ENCODE data around the gene HIVEP3.
"Not testable (repeated sequence)": the region's sequence is repeated elsewhere in the genome, so short reads cannot be mapped to it uniquely, and the experiment has no call there.

The HIVEP3 gene

DNA sequence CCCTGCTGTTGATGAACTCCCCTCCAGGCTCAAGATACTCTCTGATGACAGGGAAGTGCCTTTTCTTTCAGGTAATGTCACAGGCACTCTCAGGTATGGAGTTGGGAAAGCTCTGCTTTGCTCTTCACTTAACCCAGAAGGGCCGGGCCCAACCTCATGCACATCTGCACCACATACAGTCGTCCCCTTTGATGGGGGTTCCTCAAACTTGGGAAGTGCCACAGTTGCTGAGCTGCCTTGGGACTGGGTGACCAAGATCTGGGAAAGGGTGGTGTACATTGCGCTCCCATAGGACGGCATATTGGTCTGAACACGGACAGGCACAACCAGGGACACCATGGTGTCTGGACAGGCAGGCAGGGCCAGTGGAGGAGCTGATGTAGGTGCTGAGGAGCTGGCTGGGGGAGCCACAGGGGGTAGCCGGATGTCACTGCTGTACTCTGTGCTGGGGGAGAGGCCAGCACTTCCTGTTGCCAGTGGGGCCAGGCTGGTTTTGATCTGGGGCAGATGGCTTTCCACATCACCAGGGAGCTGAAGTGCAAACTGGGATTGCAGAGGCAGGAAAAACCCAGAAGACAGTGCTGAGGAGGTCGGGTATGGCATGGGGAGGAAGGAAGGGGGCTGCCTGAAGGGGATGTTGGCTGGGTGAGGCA lies 338.1 kb downstream of the HIVEP3 start:
- DNase-seq (ENCODE audit: low read depth): no peak

DNA sequence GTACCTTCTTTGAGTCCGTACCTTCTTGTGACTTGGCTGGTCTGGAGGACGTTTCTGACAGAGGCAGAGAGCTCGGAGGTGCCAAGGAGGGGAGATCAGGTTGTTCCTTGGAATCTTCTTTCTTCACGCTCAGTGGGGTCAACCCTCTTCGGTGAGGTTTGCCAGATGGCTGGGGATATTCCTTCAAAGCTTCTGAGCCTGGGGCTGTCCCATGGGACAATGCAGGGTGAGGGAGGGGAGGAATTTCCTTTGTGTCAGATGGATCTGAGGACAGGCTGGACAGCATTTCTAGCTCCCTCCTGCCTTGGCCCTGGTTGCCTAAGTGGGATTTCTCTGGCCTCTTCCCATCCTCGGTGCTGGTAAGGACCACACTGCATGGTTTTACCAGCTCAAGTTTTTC lies 338.7 kb downstream of the HIVEP3 start:
- no peak for DNase-seq (ENCODE audit: low read depth)

DNA sequence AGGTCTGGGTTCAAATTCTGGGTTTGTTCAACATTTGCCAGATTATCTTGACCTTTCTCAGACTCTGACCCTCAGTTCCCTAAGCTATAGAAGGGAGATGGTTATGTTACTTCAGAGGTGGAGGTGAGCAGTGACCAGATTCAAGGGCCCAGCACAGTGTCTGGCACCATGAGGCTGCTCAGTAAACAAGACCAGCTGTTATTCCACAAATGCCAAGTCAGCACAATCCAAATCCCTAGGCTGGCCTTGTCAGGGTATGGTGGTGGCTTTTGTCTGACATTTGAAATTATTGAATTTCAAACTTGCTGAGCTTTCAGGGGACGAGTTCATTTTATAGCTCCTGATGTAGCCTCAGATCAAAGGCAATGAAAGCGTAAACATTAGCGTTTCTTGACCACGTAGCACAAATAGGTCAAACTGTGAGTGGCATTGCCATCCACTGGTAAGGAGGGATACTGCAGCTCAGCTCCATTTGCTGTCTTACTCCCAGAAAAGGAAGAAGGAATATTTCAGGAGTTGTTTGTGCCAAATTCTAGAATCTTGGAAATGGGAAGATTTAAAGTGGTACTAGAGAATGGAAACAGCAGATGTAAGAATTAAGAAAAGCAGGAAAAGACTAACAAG lies 339.9 kb downstream of the HIVEP3 start:
- no peak for DNase-seq (ENCODE audit: low read depth)

DNA sequence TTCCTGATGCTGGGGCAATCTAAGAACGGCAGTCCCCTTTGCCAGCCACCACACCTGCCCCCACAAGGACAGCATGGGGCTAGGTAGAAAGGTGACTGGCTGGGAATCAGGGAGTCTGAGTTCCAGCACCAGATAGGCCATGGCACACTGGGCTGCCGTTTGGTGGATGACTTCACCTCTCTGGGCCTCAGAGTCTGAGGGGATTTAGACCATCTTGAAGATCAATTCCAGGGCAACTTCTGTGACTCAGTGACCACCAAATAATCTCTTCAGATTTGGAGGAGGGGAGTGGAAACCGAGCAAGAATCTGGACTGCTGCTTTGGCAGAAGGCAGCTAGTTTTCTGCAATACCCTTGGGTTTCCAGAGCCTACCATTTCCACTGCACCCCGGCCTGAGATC lies 342.1 kb downstream of the HIVEP3 start:
- DNase-seq (ENCODE audit: low read depth): no peak

DNA sequence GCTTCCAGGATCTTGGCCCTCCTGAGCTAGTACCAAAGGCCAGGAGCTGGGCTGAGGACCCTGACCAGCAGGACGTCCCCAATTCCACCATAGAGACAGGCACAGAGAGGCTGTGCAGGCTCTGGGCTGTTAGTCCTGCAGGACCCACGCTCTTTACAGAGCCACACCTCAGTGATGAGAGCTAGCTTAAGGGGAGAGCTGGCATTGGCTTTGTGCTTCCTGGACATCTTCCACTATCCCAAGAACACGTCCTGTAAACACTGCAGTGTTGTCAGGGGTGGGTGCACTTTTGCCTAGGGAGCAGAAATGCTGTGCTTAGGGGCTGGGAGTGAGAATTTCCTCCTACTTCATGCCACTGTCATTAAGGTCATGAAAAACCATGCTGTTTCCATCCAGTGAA lies 342.5 kb downstream of the HIVEP3 start:
- no peak for DNase-seq (ENCODE audit: low read depth)

DNA sequence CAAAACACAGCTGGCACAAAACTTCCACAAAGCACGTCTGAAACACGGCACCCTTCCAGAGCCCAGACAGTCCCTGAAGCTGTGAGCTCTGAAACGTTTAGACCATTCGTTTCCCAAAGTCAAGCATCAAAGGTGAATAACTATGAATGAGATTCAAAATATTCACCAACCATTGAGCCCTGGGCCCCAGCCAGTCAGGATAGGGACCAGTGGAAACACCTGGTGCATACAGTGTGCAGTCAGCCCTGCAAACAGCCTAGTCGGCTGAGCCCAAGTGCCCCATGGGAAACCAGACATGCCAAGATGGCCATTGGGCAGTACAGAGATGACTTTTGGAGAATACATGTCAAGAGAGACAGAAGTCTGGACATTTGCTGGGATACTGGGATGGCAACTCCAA lies 343.9 kb downstream of the HIVEP3 start:
- DNase-seq (ENCODE audit: low read depth): no peak

DNA sequence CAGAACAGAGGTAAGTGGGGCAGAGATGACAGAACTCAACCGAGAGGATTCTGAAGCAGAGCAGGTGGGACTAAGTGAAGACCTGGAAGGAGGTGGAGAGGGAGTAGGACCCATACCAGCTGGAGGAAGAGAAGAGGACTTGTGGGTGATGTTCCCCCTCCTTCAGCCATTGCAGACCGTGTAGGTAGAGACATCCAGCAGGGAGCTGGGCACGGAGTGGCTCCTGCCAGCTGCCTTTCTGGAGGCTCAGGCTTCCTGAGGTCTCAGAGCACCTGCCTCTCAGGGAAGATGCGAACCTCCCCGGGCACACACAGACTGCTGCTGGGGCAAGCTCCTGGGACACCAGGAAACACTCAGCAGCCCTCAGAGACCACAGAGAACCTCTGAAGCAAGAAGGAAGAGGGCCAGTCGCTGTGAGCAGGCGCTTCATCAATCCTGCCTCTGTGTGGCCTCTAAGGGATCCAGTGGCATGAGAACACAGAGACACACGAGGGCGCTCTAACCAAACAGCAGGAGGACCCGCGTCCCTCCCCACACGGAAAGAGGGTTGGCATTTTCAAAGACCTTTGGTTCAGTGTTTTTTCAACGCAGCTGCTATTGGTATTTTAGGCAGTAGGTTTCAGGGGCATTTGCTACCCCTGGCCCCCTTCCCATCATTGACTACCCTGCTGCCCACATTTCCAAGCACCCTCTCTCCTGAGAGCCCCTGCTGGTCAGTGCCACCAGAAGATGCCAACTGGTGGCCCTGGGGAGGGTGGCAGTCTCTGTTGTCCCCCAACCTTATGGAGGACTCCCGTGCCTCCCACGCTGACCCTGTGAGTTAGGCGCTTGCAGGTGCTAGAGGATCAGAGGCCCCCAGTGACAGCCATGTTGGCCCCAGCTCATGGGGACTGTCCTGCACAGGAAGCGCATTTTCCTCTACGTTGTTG lies 344.7 kb downstream of the HIVEP3 start:
- DNase-seq (ENCODE audit: low read depth): peak; percentile 56

DNA sequence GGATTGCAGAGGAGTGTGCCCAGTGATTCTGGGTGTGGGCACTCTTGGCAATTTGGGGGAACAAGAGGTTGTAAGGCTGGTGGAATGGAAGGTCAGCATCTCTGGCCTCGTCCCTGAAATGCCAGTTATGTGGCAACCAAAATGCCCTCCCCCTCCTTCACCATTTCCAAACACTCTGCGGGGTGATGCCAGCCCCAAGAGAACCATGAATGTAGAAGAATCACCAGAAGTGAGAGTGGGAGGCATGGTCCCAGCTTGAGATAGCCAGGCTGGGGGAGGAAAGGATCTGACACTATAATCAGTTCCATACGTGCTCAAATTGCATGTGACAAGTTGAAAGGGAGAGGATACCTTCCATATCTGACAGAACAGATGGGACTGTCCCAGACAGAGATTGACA lies 345.5 kb downstream of the HIVEP3 start:
- DNase-seq (ENCODE audit: low read depth): no peak

DNA sequence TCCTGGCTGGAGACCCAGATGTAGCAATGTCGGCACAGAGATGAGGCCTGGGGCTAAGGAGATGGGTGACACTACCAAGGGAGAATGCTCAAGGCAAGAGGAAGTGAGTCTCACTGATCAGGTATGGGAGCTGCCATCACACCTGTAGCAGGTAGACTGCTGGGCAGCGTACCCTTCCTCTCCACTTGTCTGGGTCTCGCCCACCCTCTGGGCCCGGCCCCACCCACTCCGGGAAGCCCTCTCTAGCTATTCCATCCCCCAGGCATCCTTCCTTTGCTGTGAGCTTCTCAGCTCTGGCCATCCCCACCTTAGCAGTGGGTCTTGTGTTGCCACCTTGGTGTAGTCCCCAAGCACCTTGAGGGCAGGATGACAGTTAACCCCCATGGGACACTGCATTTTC lies 346.5 kb downstream of the HIVEP3 start:
- DNase-seq (ENCODE audit: low read depth): no peak

DNA sequence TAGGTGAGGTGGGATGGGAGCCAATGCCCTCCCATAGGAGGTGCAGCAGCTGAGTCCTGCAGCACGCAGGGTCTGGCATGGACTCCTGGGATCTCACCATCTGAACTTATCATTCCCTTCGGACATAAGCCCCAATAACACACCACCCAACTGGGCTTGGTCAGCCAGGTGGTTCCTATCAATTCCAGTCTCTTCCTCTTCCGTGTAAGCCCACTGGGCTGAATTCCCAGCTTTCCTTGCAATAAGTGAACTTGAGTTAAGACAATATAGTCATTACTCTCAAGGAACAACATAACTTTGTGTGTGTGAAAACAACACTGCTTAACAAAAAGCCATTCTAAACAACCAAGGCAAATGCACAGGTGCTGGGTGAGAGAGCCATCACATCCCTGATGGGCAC lies 347.7 kb downstream of the HIVEP3 start:
- no peak for DNase-seq (ENCODE audit: low read depth)

DNA sequence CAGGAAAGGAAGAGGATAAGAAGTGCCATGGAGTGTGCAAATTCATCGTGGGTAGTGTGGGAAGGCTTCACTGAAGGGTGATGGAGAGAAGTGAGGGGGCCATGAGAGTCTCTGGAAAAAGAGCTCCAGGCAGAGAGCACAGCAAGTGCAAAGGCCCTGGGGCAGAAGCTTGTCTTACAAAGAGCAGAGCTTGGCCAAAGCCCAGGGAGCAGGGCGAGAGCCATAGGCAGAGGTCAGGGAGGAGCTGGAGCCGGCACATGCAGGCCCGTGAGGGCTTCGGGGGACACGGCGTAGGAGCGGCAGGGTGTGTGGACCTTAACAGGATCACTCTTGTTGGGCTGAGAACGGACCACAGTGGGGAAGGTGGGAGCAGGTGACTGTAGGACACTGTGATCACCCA lies 350.5 kb downstream of the HIVEP3 start:
- no peak for DNase-seq (ENCODE audit: low read depth)

DNA sequence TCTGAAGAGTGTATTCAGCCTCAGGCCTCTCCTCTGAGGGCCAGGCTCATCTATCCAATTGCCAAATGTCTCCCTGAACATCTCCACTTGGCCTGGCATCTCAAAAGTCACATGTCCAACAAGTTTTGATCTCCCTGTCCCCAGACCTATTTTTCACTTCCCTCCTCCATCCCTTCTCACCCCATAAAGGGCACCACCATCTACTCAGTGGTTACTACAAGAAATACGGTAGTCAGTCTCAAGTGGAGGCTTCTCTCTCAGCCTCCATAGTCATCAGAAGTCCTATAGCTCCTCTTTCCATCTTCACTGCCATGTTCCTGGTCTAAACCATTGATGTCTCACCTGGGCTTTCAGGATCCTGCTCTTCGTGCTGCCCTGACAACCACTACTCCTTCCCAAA lies 351.8 kb downstream of the HIVEP3 start:
- DNase-seq (ENCODE audit: low read depth): no peak

DNA sequence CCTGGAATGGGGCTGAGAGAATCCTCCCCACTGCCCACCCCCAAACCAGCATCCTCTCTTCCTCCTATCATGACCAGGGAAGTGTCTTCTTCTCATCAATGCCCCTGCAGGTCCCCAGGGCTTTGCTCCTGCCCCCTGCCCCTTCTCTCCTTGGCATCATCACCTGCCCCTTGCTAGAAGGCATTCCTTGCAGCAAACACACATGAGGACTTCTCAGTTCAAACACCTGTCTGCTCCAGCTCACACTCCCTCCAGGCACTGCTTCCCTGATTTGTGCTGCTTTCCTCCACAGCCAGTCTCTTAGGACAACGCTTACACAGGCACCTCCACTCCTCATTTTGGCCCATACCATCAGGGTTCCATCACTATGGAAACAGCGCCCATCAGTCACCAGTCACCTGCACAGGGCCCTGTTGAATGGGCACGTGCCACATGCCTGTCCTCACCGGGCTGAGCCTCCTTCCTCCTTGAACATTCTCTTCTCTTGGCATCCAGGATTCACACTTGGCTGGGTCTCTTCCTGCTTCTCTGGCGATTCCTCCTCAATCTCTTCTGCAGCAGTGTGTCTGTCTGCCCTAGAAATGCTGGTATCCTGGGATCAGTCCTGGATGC lies 352.3 kb downstream of the HIVEP3 start:
- no peak for DNase-seq (ENCODE audit: low read depth)

DNA sequence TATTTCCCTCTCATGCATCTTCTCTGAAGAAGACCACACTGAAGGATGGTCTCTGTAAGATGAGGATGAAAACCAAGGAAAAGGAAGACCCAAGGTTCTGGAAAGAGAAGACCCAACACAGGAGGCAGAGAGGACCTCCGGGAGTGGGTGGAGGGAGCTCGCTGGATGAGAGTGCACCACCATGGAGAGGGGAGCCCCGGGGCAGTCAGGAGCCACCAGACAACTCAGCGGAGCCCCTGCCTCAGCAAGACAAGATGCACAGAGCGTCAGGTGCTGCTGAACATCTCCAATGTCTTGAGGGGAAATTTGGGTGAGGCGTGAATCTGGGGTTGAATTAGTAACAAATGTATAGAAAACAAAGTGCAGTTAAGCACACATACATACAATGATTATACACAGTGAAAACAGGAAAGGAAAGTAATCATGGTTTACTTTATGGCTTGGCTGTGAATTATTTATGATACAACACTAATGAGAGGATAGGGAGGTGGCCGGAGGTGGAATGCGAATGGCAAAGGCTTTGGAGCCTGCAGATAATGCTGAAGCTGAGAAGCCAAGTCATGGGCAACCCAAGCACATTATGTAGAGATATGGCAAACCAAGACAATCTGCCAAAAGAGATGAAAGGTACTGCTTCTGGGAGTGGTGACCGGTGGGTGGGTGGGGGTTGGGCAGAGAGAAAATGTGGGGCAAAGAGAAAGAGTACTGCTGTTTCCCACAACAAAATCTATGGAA lies 353.8 kb downstream of the HIVEP3 start:
- DNase-seq (ENCODE audit: low read depth): no peak

DNA sequence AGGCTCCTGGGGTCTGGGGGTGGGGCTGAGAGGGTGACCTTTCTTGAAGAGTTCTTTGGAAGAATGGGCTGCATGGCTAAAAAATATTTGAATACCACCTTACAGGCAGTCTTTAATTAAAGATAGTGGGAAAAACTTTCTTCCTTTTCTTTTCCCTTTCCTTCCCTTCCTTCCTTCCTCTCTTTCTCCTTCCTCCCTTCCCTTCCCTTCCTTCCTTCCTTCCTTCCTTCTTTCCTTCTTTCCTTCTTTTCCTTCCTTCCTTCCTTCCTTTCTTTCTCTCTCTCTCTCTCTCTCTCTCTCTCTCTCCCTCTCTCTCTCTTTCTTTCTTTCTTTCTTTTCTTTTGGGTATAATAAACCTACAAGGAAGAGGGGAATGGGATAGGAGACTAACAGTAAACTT lies 356.4 kb downstream of the HIVEP3 start:
- DNase-seq (ENCODE audit: low read depth): no peak

DNA sequence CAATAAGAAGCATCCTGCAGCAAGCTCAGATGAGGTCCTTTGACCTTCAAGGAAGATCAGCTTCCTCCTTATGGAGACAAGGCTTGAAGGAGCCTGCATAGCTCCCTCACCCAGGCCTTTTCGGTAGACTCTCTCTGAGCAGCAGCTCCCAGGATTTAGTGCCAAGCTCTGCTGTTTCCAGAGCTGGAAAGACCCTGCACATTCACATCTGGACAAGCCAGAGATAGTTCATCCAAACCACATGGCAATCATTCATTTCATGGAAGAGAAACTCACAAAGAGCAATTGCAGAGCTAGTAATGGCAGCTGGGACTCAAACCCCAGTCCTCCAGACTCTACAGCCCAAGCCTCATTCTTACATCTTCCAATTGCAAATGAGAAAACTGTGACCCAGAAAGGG lies 357.8 kb downstream of the HIVEP3 start:
- no peak for DNase-seq (ENCODE audit: low read depth)

DNA sequence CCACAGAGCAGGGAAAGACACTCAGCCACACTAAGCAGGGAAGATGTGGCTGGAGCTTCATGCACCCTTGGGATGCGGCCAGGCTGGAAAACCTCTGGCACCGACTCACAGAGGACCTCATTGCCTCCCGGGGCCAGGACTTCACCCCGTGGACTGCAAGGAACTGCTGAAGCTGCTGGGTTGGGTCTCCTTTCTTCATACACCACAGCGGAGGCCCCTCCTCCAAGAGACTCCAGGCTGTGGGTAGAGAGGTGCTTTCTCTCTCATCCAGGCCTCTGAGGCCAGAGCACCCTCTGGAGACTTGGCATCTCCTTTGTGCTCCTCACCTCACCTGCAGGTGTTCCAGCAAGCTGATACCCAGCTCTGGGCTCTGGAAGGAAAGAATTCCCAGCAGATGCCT lies 358.2 kb downstream of the HIVEP3 start:
- DNase-seq (ENCODE audit: low read depth): no peak

DNA sequence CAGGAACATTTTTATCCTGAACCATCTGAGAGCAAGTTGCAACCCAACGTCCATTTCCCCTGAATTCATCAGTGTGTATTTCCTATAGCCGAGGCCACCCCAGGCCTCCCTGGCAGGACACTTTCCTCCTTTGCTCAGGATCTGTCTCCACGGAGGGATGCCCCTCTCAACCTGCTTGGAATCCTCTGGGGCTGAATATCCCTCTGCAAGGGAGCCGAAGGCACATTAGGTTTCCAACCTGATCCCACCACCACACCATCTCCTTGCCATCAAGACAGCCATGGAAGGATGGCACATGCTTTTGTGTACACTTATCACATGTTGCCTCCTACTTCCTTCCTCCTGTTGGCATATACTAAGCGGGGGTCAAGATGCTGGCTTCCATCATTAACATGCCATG lies 359.4 kb downstream of the HIVEP3 start:
- no peak for DNase-seq (ENCODE audit: low read depth)

DNA sequence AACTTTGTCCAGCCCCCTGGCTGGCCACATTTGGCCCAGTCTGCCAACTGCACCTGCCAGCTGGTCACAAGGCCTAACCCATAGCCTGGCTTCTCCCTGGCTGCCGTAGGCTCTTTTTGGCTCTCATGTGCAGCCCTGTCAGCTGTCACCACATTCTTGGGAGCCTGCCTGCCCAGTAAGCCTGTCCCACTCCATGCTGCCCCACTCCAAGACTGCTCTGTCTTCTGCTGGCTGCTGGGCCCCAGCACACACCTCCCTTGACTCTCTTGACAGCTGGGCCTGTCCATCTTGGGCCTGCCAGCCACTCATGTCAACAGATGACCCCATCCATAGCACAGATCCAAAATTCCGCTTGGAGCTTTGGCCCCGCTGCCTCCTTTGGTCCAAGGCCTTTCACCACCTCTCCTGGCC lies 360.0 kb downstream of the HIVEP3 start:
- DNase-seq (ENCODE audit: low read depth): no peak

DNA sequence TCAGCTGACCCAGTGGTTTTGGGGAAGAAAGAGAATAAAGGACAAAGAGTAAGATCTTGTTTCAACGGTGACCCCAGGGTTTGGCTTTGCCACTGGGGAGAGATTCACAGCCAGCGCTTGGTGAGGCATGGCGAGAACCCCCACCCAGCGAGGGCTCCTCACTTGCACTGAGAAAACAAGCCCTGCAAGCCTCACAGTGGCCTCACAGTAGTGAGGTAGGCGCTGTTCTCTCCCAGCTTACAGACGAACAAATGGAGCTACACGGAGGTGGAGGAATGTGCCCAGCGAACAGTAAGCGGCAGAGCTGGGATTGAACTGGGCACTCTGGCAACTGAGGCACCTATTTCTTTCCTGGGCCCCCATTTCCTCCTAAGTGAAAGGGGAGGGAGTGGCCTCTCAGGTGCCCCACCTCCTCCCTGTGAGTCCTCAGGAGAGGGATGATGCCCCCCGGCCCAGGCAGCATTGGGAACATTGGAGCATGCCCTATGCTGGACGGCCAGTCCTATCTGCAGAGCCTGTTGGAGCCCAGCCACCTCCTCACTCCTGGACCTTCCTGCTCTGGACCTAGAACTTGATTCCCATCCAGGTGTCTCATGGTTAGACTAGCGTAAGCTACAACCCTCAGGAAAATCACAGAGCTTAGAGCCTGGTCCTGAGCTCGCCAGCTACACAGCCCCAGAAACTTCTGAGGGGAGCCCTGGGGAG lies 360.8 kb downstream of the HIVEP3 start:
- no peak for DNase-seq (ENCODE audit: low read depth)

DNA sequence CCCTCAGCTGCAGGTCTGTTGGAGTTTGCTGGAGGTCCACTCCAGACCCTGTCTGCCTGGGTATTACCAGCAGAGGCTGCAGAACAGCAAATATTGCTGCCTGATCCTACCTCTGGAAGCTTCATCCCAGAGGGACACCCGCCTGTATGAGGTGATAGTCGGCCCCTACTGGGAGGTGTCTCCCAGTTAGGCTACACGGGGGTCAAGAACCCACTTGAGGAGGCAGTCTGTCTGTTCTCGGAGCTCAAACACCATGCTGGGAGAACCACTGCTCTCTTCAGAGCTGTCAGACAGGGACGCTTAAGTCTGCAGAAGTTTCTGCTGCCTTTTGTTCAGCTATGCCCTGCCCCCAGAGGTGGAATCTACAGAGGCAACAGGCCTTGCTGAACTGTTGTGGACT lies 364.0 kb downstream of the HIVEP3 start:
- not testable (repeated sequence) for DNase-seq (ENCODE audit: low read depth)

Data from stimulated activated CD8-positive, alpha-beta memory T cell treated with anti-CD3 and anti-CD28 coated beads, Interleukin-7, amount 100 ng/mL, for 24 hours (primary cell).